Measurements from ENCODE around the gene IPO5. TPM values are rescaled to one million over a fixed set of nuclear protein-coding genes. Genes with fewer than 3 reads are reported as not detected.

IPO5 gene
- total RNA-seq, 1 experiment from 2014 or later: 342 TPM

- WGBS (ENCODE audit: extremely low coverage, insufficient read length, low lambda C conversion rate): no CpG with 5 or more reads among the region's 3 CpGs
- Mint-ChIP-seq H3K9me3 (no peaks in the 10 kb centered on the region), H3K27ac (no peak overlapping the region)
Observed at GRCh38 chr13:97936036-97936435, 17.4 kb upstream of the IPO5 start.

More at GRCh38 chr13:97936036-97936435, 17.4 kb upstream of the IPO5 start:
- H3K27me3 Mint-ChIP-seq (ENCODE audit: low read depth): no peaks in the 10 kb centered on the region; the same call in none of the 2 replicates
- Histone ChIP-seq H3K4me1 (ENCODE audit: insufficient read depth, low read length) (no peaks in the 10 kb centered on the region), H4K5ac (ENCODE audit: insufficient read length, low read depth, low read length) (no peak overlapping the region), H3K23ac (ENCODE audit: insufficient read length, low read depth, low read length) (no peak overlapping the region), H3T11ph (ENCODE audit: low read length) (no peak overlapping the region), H2AFZ (ENCODE audit: low read length) (no peak overlapping the region), H2AK5ac (ENCODE audit: insufficient read length, low read length) (no peak overlapping the region), H3K79me1 (ENCODE audit: insufficient read depth, low read depth, low read length, poor library complexity, severe bottlenecking) (no peaks in the 10 kb centered on the region), H3K79me2 (ENCODE audit: insufficient read depth, low read length) (no peaks in the 10 kb centered on the region), H3K9ac (ENCODE audit: extremely low read depth, insufficient read length, low read length) (no peak overlapping the region), H4K8ac (replicated peaks; ENCODE audit: insufficient read length, low read depth, low read length) (no peak overlapping the region), H3K56ac (ENCODE audit: insufficient read length, low read depth, low read length) (no peak overlapping the region), H3K4me2 (ENCODE audit: insufficient read depth, insufficient read length, low read length) (no peak overlapping the region), H3K18ac (ENCODE audit: insufficient read length, low read depth, low read length) (no peak overlapping the region), H3K14ac (ENCODE audit: insufficient read depth, low read length) (no peak overlapping the region), H3K4ac (ENCODE audit: low read depth, low read length) (no peak overlapping the region), H4K91ac (ENCODE audit: insufficient read length, low read depth, low read length) (no peak overlapping the region), H3K9me3 (ENCODE audit: control insufficient read depth, low read depth, low read length) (no peaks in the 10 kb centered on the region), H3K27me3 (ENCODE audit: insufficient read depth, low read length) (no peaks in the 10 kb centered on the region), H2BK12ac (ENCODE audit: insufficient read length, low read depth, low read length) (no peak overlapping the region), H2BK5ac (ENCODE audit: insufficient read length, low read length) (no peak overlapping the region), H2BK15ac (ENCODE audit: low read depth, low read length) (no peak overlapping the region), H4K20me1 (ENCODE audit: control insufficient read depth, insufficient read depth, insufficient read length) (peaks cover 2% of the 10 kb centered on the region), H2BK120ac (ENCODE audit: low read depth, low read length, poor library complexity, severe bottlenecking) (no peak overlapping the region), H3K27ac (ENCODE audit: insufficient read length, low read depth, low read length) (no peak overlapping the region), H3K23me2 (ENCODE audit: insufficient read length, low read depth, low read length, poor library complexity, severe bottlenecking) (no peaks in the 10 kb centered on the region), H2BK20ac (ENCODE audit: low read depth, low read length, poor library complexity, severe bottlenecking) (no peak overlapping the region)
- H3K4me3 Mint-ChIP-seq: no peak overlapping the region
- no peak for TF ChIP-seq CTCF (conservative IDR thresholded peaks at IDR 0.05)
- peaks cover 10 to 12% of the 10 kb centered on the region in 2 experiments for H3K4me1 Mint-ChIP-seq
- no peak for DNase-seq
- no peaks in the 10 kb centered on the region for H3K36me3 Mint-ChIP-seq (ENCODE audit: insufficient read depth in 1 of 3, low read depth in 3 of 3)

All from H9 (cell line).